ENCODE data around the gene NAT14. TPM values are rescaled to one million over a fixed set of nuclear protein-coding genes. Genes with fewer than 3 reads are reported as not detected.

The NAT14 gene
- total RNA-seq, 1 donor from 2014 or later = 4.6 TPM

DNA sequence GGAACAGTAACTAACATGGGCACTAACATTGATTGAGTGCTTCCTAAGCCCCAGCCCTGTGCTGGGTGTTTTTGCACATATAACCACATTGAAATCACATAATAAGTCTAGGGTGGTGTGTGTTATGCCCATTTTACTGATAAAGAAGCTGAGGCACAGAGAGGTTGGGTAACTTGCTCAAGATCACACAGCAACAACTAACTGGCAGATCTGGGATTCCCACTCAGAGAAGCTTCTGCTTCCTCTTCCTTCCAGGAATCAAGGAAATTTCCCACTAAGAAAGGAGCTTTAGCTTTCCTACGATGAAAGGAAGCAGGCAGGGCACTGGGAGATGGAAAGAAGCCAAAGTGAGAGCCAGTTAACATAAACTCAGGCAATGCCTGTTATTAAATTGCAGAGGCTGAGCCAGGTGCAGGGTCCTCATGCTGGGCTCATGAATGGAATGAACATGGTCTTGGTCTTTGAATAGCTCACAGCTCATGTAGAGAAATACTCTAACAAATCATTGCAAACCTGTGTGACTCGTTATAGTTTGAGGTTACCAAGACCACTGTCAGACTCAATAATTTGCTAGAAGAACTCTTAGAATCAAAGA is 13.4 kb downstream of the NAT14 start:
- ATAC-seq (no peak), DNase-seq (ENCODE audit: low spot score) (no peak)

DNA sequence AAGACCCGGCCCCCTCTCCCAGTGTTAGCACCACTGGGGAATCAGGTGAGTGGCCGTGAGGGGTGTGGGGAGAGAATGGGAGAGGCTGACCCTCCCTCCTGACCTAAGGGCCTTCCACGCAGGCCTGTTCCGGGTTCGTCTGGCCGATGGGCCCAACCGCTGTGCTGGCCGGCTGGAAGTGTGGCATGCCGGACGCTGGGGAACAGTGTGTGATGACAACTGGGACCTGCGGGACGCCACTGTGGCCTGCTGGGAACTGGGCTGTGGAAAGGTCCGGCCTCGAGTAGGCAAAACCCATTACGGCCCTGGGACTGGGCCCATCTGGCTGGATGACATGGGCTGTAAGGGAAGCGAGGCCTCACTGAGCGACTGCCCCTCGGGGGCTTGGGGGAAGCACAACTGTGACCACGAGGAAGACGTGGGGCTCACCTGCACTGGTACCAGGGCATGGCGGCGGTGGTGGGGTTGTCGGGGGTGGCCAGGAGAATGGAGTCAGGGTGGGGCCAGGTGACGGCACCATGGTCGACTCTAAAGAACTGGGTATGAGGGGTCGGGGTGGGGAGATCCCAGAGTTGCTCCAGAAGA is 15.5 kb downstream of the NAT14 start:
- DNase-seq (ENCODE audit: low spot score) (no peak), ATAC-seq (no peak)

DNA sequence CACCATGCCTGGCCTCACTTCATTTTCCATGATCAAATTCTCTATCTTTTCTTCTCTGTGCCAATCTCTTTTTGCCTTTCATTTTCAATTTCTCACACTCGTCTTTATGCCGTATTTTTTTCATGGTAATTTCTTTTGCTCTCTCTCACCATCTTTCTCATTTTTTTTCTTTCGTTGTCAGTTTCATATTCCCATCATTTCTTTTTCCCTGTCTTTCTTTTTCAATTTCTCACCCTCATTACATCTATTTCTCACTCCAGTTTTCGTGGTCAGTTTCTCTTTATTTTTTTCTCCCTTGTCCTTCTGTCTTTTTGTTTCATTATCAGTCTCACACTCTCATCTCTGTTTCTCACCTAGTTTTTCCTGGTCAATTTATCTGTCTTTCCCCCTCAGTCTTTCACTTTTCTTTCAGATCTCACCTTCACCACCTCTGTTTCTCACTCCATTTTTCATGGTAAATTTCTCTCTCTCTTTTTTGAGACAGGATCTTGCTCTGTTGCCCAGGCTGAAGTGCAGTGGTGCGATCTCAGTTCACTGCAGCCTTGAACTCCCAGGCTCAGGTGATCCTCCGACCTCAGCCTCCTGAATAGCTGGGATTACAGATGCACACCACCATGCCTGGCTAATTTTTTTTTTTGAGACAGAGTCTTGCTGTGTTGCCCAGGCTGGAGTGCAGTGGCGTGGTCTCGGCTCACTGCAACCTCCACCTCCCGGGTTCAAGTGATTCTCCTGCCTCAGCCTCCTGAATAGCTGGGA is 17.4 kb downstream of the NAT14 start:
- no peak for ATAC-seq

DNA sequence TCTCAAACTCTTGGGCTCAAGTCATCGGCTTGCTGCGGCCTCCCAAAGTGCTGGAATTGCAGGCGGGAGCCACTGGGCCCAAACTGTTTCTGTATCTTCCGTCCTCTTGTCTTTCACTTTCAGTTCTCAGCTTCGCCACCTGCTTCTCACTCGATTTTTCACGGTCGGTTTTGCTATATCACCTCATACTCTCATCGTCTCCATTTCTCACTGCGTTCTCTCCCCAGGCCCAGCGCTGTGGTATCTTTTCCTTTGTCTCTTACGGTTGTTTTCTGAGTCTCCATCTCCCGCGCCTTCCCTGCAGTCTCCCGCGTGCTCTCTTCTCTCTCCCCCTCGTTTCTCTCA is 18.1 kb downstream of the NAT14 start:
- DNase-seq (ENCODE audit: low spot score) (no peak), ATAC-seq (no peak)

More for the DNA sequence above, 17.4 kb downstream of the NAT14 start:
- no peak for DNase-seq (ENCODE audit: low spot score)

DNA sequence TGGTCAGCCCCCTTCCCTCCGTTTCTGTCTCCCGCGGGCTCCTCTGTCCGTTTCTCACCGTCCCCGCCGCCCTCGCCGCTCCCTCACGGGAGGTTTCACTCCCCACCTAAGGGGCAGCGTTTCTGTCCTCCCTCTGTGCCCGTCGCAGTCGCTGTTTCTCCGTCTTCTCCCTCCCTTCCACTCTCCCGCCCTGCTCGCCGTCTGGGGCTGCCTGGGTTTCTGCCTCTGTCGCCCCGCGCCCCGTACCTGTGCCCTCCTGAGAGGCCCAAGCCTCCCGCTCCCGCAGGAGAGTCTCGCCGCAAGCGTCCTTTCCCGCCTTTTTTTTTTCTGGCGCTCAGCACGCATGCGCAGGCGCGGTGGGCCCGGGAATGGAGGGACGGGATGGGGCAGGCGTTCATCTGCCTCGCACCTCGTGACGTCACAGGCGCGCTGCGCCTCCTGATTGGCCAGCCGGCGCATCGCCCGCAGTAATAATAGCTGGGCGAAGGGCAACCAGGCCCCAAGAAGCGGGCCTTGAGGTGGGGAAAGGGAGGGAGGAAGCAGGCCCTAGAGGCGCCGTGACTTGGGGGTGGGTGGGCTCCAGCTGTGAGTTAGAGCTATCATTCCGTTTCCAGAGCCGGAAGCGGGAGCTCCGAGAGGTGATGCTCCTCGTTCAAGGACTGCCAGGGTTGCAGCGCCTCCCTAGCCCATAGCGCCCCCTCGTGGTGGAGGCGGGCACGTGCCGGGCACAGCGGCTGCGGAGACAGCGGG is 18.7 kb downstream of the NAT14 start:
- peak; percentile 82 for DNase-seq (ENCODE audit: low spot score)
- peak; percentile 94 for ATAC-seq

DNA sequence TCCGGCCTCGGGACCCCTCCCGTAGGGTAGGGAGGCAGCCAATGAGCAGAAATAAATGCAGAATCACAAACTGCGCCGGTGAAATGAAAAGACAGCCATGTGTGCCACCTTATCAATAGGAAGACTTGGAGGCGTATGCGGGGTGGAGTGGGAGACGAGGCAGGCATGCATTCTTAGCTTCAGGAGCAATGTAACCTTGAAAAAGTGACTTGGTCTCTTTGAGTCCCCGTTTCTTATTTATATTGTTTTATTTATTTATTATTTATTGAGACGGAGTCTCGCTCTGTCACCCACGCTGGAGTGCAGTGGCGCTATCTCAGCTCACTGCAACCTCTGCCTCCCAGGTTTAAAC is 19.2 kb downstream of the NAT14 start:
- ATAC-seq (no peak), DNase-seq (ENCODE audit: low spot score) (no peak)

DNA sequence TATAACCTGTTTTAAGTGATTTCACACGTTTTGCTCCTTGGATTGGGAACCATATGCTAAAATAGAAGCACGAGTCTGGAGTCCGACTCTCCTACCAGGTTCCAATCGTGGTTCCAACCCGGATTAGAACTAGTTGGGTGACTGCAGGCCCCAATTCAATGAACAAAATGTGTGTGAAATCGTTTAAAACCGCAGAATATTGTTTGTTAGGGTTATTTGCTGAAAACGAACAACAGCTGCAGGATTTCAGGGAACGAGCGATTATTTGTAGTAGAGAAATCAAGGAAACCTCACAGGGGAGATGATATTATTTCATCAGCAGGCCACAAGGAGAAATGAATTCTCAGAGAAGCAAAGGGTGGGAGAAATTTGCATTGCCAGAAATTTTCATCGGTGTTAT is 20.0 kb downstream of the NAT14 start:
- ATAC-seq = no peak
- no peak for DNase-seq (ENCODE audit: low spot score)

DNA sequence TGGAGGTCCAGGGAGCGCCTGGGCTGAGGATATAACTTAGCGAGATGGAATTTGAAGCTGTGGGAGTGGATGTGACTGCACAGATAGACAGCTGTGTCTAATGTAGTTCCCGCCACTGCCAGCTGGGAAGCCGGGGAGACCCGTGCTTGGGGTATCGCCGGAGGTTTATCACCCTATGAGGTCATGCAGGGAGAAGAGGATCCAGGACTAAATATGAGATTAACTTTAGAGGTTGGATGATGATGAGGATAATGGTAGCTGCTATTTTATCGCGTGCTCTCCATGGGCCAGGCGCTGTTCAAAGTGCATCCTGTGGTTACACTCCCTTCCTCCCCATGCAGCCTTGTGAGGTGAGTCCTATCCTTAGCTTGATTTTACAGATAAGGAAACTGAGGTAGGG is 23.1 kb downstream of the NAT14 start:
- no peak for DNase-seq (ENCODE audit: low spot score)
- ATAC-seq = no peak

DNA sequence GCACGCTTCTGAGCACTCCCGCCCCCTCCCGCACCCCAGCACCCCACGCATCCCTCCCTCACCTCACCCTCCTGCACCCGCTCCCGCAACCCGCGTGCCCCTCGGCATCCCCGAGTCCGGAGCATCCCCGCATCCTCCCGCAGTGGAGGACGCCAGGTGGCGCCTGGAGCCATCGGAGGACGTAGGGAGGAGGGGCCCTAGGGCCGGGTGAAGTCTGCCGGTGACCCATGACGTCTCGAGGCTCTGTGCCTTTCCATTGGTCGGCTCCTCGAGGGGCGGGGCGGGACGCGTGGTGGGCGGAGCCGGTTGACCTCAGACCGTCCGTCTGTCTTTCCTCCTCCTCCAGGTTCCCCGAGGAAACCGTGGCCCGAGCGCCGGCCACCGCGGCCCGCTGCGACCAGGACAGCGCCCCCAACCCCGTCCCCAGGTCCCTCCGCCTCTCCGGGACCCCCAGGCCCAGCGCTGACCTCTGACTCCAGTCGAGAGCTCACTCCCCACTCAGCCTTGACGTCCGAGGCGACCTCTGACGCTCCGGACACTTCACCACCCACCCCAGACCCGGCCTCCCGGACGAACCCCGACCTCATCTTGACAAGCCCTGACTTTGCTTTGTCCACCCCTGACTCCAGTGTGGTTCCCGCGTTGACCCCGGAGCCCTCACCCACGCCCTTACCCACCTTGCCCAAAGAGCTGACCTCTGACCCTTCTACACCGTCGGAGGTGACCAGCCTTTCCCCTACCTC is 32.1 kb downstream of the NAT14 start:
- ATAC-seq (peak; percentile 100), DNase-seq (ENCODE audit: low spot score) (peak; percentile 95)

DNA sequence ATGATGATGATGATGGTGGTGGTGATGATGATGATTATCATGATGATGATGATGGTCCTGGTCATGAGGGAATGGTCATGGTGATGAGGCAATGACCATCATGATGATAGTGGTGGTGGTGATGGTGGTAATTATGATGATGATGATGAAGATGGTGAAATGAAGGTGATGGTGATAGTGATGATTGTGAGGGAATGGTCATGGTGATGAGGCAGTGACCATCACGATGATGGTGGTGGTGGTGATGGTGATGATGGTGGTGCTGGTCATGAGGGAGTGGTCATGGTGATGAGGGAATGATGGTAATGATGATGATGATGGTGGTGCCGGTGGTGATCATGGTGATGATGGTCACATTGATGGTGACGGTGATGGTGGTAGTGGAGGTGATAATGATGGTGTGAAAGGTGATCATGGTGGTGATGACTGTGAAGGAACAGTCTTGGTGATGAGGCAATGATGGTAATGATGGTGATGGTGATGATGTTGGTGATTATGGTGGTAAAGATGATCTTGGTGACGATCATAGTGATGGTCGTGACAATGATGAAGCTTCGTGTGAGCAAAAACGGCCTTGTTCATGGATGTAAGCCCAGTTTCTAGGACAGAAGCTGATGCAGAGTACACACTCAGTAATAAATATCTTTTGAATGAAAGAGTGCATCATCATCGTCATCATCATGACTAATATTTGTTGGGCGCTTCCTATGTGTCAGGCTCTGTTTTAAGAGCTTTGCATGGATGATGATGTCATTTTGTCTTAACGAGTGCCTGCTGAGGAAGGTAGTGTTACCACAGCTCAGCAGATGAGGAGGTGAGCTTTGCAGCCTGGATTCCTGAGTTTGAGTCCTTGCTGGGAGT is 34.7 kb downstream of the NAT14 start:
- no peak for DNase-seq (ENCODE audit: low spot score)

DNA sequence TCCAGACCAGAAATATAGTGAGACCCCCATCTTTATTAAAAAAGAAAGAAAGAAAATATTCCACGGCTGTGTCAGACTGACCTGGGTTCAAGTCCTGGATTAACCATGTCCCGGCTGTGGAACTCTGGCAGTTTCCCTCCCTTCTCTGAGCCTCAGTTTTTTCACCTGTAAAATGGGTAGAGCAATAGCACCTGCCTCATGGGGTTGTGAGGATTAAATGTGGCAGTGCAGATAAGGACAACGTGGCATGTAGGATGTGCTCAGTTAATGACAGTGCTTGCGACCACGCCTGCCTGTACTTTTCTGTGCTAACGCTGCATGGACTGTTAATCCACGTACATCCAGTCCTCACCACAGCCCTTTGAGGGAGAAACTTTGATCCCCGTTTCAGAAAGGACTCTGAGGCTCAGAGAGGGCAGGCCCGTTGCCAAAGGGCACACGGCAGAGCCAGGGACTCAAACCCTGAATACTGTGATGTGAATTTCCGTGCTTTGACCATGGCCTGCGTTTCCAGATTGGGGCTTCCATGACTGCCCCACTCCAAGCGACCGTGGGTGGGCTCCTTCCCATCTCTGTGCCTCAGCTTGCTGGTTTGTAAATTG is 35.8 kb downstream of the NAT14 start:
- ATAC-seq (no peak), DNase-seq (ENCODE audit: low spot score) (no peak)

More for the DNA sequence above, 34.7 kb downstream of the NAT14 start:
- ATAC-seq = no peak

DNA sequence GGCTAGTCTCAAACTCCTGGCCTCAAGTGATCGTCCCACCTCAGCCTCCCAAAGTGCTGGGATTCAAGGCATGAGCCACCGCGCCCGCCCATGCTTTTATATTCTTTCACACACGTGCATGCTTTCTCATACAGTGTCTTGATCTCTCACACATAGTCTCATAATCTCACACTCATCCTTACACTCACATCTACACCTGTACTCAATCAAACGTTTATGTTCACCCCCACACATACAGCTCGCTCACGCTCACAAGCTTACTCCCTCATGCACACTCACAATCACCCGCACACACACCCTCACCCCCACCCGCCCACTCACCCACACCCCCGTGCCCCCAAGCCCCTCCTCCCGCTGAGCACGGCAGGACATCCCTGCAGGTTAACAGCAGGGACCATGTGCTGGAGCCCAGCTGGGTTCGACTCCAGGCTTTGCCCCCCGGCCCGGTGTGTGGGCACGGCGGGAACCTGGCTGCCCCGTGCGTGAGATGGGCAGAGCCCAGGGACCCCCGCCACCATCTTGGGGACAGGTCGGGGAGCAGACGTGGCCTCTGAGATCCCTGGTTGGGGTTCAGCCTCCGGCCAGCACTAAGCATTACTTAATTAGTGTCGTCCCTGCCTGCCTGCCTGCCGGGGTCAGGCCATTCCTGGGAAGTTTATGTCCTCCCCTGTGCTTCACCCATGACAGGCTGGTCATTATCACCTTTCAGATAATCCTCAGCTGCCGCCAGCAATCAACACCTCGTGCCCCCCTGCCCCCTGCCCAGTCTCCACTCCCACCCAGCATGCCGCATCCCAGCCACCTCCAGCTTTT is 40.5 kb downstream of the NAT14 start:
- DNase-seq (ENCODE audit: low spot score) (no peak), ATAC-seq (no peak)

DNA sequence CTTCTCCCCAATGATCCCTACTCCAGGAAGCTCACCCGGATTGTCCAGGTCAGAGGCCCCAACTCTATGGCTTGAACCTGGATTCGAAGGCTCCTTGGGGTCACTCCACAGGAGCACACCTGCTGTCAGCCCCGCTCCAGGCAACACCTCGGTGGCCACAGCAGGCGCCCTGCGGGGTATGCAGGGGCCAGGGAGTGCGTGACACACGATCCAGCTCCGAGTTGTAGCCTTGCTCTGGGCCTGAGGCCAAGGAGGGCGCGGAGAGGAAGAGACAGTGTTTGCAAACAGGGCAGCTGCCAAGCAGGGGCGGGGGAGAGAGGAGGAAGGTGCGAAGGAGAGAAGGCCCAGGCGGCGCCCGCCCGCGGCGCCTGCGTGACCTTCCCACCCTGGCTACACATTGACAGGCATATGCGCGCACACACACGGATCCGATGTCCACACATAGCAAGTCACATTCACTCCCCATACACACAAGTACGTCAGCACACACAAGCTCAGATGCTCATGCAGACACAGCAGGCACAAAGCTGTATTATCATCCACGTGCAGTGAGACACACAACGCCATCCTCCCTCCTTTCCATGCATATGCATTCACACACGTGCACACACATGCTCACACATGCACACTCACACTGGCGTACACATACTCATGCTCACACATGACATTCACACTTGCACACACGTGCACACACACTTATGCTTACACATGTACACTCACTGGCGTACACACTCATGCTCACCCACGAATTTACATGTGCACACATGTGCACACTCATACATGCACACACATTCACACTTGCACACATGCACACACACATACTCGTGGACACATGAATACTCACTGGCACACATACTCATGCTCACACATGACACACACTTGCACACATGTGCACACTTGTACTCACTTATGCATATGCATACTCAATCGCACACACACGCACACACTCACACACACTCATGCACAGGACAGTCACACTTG is 41.5 kb downstream of the NAT14 start:
- DNase-seq (ENCODE audit: low spot score) (peak; percentile 58), ATAC-seq (peak; percentile 85)

DNA sequence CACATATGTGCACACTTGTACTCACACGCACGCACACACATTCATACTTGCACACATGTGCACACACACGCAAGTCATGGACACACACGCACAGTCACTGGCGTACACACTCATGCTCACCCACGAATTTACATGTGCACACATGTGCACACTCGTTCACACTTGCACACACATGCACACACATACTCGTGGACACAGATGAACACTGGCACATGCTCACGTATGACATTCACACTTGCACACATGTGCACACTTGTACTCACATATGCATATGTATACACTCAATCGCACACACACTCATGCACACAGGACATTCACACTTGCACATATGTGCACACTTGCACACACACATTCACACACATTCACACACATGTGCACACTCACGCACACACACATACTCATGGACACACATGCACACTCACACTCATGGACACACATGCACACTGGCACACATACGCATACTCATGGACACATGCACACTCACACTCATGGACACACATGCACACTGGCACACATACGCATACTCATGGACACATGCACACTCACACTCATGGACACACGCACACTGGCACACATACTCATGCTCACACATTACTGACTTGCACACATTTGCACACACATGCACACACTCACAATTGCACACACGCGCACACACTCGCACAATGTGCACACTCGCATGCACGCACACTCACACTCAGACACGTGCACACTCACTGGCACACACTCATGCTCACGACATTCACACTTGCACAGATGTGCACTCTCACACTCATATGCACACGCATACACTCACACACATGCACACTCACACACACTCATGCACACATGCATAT is 42.4 kb downstream of the NAT14 start:
- ATAC-seq (no peak), DNase-seq (ENCODE audit: low spot score) (no peak)

DNA sequence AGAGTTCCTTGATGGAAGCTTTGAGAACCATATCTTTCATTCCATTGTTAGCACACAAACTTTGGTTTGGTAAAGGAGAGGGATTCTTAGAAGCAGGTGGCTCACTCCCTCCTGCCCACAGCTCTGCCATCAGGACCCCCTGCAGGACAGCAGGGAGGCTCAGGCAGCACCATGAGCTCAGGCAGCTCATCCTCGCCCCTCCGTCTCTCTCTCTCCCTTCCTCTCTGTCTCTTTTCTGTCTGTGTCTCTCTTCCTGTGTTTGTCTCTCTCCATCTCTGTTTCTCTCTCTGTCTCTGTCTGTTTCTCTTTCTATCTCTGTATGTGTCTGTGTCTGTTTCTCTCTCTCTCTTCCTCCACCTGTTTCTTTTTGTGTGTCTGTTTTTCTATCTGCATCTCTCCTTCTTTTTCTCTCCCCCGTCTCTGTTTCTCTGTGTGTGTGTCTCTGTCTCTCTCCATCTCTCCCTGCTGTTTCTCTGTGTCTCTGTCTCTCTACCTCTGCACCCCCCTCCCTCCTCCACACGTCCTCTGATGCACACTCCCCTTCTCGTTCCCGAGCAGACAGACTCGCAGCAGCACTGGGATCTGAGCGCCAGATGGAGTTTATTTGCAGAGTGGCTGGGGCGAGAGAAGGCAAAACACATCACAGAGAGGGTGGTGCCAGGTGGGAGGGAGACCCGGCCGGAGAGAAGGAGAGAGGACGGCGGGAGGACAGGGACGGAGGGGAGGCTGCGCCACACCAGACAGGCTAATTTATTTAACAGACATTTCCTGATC is 43.2 kb downstream of the NAT14 start:
- ATAC-seq (no peak), DNase-seq (ENCODE audit: low spot score) (no peak)

DNA sequence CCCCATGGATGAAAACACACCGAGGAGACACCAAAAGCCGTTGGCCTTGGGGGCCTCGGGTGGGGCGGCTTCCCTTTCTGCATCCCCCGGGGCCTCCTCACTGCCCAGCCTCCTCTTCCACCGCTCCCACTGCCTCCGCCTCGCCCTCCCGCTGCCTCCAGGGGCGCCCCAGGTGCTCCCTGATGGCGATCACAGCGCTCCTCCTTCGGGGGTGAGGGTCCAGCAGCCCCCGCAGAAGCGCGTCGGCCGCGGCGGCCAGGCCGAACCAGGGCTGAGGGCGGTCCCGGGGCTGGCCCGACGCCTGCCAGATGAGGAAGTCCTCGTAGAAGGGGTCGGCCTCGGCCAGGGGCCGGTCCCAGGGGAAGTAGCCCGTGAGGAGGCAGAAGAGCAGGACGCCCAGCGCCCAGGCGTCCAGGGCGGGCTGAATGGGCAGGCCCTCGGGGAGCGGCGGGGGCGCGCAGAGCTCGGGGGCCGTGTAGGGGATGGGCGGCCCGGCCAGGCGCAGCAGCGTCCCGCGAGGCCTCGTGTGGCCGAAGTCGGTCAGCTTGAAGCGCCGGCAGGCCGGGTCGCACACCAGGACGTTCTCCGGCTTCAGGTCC is 44.7 kb downstream of the NAT14 start:
- DNase-seq (ENCODE audit: low spot score) = no peak
- ATAC-seq = no peak
